ENCODE measurements around the gene USH1C. TPM values are rescaled to one million over a fixed set of nuclear protein-coding genes. Genes with fewer than 3 reads are reported as not detected.

USH1C gene
- total and polyA plus RNA-seq, 9 of the 15 experiments (the other 6 are each of a cell fraction or from before 2014, with no cell fraction given): 0.04 TPM; not detected in 8

- 3% methylated on average over 4 of the region's 4 CpGs for WGBS (ENCODE audit: insufficient coverage, low coverage, missing lambda C conversion rate)
- peaks cover 7 to 21% of the 10 kb centered on the region in 2 experiments; a peak in 4 of 5 replicates for H3K27me3 ChIP-seq (ENCODE audit: control insufficient read depth in 2 of 2, insufficient read depth in 2 of 2, low read length in 2 of 2)
- no peak for FAIRE-seq
These were observed 24.7 kb upstream of the USH1C start for GRCh38 chr11:17568944-17569343.

More at GRCh38 chr11:17568944-17569343, 24.7 kb upstream of the USH1C start:
- Histone ChIP-seq H2AFZ (ENCODE audit: low read depth, low read length) (no peak overlapping the region), H3K4me1 (replicated peaks in 1 of 2; ENCODE audit: control insufficient read depth in 2 of 2, insufficient read depth in 2 of 2, low read length in 2 of 2) (peaks cover 0 to 11% of the 10 kb centered on the region in 2 experiments; a peak in 2 of 5 replicates), H3K4me2 (ENCODE audit: insufficient read depth, low read length) (no peak overlapping the region), H3K27ac (ENCODE audit: extremely low read depth, low read depth, low read length) (no peak overlapping the region), H3K9me1 (ENCODE audit: control insufficient read depth, insufficient read depth, low read length) (no peaks in the 10 kb centered on the region), H3K9ac (ENCODE audit: insufficient read depth in 1 of 2, low read depth in 2 of 2, low read length in 2 of 2) (no peak overlapping the region), H3K4me3 (no peak overlapping the region), H4K20me1 (replicated peaks; ENCODE audit: control insufficient read depth, insufficient read depth, low read length) (no peaks in the 10 kb centered on the region), H3K79me2 (ENCODE audit: control insufficient read depth, insufficient read depth, low read length) (no peaks in the 10 kb centered on the region), H3K36me3 (ENCODE audit: control insufficient read depth, insufficient read depth, low read length) (no peaks in the 10 kb centered on the region), H3K9me3 (replicated peaks; ENCODE audit: control insufficient read depth, insufficient read depth, low read depth, low read length) (no peaks in the 10 kb centered on the region)
- ATAC-seq (no peak), DNase-seq (ENCODE audit: extremely low read depth in 1 of 4, low spot score in 3 of 4) (no peak)
- TF ChIP-seq MECOM (CRISPR knock-in tag; IDR thresholded peaks at IDR 0.05) (no peak), NFATC3 (IDR thresholded peaks at IDR 0.05) (no peak), FOXM1 (IDR thresholded peaks at IDR 0.05; ENCODE audit: low read depth) (no peak), FOXM1 (CRISPR knock-in tag; IDR thresholded peaks at IDR 0.05; ENCODE audit: low read depth) (no peak), ARID2 (IDR thresholded peaks at IDR 0.05) (no peak), HNRNPH1 (optimal IDR thresholded peaks at IDR 0.05; ENCODE audit: low read depth, low read length) (no peak), ZNF121 (CRISPR knock-in tag; conservative IDR thresholded peaks at IDR 0.05) (no peak), ZBTB40 (IDR thresholded peaks at IDR 0.05) (no peak), ZBTB40 (CRISPR knock-in tag; IDR thresholded peaks at IDR 0.05) (no peak), THAP12 (CRISPR knock-in tag; IDR thresholded peaks at IDR 0.05) (no peak), TBP (optimal IDR thresholded peaks at IDR 0.05; ENCODE audit: low read depth, low read length) (no peak), MAX (CRISPR knock-in tag; IDR thresholded peaks at IDR 0.05) (no peak)
- intact Hi-C loops (cut with micrococcal nuclease) (no loop called here), in situ Hi-C loops (cut with MboI) (no loop called here)
- no TSS peak for BruUV-seq (replicated peaks)
- ChIA-PET POLR2A (no interaction called here), CTCF (ENCODE audit: low intra/inter-chr PET ratio) (interaction anchor here (0.6 kb wide), 1 partner anchor 1393 kb away, joined by 3 read pairs; no protein-coding TSS in a partner anchor)
